Stimulated activated CD4-positive, alpha-beta T cell treated with anti-CD3 and anti-CD28 coated beads, TNF-alpha, amount 100 ng/mL, for 1 hour (primary cell): ENCODE data around the gene EXOC6B.

Experiments
- DNase-seq, 3 donors: peaks; one replicate each; pipeline ENCODE4 v3.0.0-alpha.2; 2020; ENCODE audit warnings: low read depth in 3 of 3, low spot score in 1 of 3

EXOC6B gene

GRCh38 chr2:72138921-72139381 lies 686.9 kb downstream of the EXOC6B start:
- no peak for DNase-seq

GRCh38 chr2:72138011-72138881 lies 687.6 kb downstream of the EXOC6B start:
- DNase-seq, result no peak

- DNase-seq, result peak in 1 of 3 donors; percentile 54
Observed at GRCh38 chr2:72137498-72138010, 688.3 kb downstream of the EXOC6B start.

DNA sequence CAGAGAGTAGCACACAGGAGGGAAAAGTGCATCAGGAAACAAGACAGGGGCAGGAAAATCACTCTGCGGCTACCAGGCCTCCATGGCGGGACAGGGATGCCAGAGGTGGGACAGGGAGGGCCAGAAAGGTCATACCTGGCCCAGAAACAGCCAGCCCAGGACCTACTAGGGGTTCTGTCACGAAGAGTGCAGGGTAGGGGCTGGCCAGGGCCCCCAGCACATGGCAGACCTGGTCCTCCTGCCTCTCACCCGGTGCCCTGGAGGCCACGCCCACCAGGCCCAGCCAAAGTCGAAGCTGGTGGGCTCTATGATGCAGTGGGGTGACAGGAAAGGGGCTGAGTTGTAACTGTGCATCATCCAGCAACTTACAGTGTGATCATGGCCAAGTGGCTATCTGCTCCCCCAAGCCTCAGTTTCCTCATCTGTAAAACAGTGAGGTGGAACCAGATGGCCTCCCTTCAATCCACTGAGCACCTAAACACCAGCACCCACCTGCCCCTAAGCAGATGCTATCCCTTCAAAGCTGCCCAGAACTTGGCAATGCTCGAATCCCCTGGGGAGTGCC lies 688.8 kb downstream of the EXOC6B start:
- no peak for DNase-seq

- no peak for DNase-seq
Observed at GRCh38 chr2:72136331-72136730, 689.5 kb downstream of the EXOC6B start.

DNA sequence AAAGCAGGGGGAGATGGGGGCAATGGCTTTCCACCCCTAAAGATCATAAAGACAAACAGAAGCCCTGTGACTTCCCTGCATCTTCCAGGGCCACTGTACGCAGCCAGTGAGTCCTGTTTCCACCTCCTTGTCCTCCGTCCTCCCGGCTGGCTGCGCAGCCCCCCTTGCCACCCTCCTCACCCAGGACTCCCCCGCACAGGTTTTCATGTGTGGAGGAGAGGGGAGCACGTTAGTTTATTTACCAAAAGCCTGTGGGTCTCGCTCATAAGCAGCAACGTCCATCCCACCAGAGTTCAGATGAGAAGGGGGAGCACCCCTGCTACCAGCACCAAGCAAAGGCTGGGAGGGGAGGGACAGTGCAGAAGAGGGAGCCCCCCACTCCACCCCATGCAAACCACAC lies 689.9 kb downstream of the EXOC6B start:
- no peak for DNase-seq

GRCh38 chr2:72134997-72135800 lies 690.6 kb downstream of the EXOC6B start:
- DNase-seq, result no peak

DNA sequence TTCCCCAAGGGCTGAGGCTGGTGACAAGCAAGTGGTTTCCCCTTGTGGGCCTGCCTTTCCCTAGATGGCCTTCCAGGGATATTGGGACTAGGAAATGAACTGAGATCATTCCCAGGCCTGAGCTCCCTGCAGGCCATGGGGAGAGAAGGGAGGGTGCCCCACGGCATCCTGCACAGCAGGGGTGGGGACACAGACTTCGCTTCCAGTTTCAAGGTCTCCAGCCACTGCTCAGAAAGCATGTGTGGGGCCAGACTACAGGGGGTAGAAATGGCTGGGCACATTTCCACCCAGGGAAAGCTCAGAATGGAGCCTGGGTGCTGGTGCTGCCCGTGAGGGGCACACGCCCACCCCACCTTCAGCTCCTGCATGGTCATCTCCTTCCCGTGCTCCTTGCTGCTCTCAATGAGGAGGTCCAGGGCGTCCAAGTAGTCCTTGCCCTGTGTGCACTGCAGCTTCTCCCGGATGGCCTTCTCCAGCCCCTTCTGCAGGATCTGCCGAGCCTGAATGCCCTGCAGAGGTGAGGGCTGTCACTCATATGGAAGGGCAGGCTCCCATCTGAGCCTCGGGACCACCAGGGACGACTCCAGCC lies 691.3 kb downstream of the EXOC6B start:
- DNase-seq, result no peak

GRCh38 chr2:72133721-72134407 lies 692.0 kb downstream of the EXOC6B start:
- DNase-seq, result no peak

GRCh38 chr2:72132981-72133720 lies 692.7 kb downstream of the EXOC6B start:
- DNase-seq, result no peak

GRCh38 chr2:72131916-72132841 lies 693.7 kb downstream of the EXOC6B start:
- DNase-seq, result no peak

DNA sequence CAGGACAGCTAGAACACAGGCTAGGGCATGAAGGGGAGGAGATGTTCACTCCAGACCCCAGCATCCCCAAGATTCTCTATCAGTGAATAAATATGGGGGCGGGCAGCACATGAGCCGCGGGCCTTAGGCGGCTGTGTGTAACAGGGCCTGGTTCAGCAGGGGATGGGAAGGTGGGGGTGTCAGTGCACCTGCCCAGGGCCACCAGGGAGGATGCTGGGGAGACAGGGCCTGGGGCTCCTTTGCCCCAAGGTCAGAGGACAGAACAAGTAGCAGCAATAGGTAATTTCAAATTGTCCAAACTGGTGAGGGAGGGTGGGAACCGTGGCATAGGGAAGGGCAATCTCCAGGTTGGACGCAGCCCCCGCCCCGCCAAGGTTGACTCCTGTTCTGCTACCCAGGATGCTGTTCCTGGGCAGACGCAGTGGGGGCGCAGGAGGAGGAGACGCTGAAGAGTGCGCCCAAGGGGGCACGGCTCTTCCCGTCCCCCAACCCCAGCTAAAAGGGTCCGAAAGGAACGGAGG lies 694.4 kb downstream of the EXOC6B start:
- no peak for DNase-seq

GRCh38 chr2:72130659-72131360 lies 695.0 kb downstream of the EXOC6B start:
- DNase-seq, result no peak

- no peak for DNase-seq
Observed at GRCh38 chr2:72129681-72130340, 696.0 kb downstream of the EXOC6B start.

- no peak for DNase-seq
Observed at GRCh38 chr2:72128843-72129227, 697.0 kb downstream of the EXOC6B start.

DNA sequence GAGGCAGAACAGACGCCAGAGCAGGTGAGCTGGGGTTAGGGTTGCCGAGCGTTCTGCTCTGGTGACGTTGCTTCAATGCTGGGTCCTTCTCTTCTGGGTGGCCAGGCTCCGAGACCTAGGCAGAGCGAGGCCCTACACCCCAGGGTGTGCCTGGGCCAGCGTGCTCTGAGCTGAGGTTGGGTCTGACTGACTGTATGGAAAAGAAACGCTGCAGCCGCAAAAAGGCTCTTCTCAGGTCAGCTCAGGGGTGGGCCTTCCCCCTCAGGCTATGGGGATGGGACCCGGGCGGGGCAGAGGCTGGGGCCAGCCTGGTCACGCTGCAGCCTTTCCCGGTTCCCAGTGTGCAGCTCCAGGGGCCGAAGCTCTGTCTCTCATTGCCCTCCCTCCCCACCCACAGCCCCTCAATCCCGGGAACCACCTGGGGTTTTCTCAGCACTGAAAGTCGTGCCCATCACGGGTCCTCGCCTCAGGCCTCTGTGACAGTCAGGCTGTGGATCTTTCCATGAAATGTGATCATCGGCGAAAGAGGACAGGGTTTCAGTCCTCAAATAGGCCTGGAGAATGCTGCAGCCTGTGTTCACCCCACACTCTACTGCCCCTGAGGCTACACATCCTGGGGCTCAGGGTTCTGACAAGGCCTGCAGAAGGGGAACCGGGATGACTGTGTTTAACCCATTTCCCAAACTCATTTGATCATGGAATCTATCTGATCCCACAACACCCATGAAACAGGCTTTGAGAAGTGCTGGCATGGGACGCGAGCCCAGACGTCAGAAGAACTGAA lies 697.6 kb downstream of the EXOC6B start:
- no peak for DNase-seq
